GM23338 (cell line): Measurements from ENCODE around the gene ATXN7L1. TPM values are rescaled to one million over a fixed set of nuclear protein-coding genes. Genes with fewer than 3 reads are reported as not detected.

Source experiments
- ATAC-seq: fragments of 200-7000 bp; cut with Tn5 transposase; 3 replicates; pipeline ENCODE4 v1.9.1; 2020
- DNase-seq: peaks from one replicate; pipeline ENCODE4 v3.0.0-alpha.2; 2015; ENCODE audit warnings: low spot score
- H2AFZ ChIP-seq: fragments of 200-600 bp; sonication (generic); 2 replicates; pipeline ENCODE4 v1.8.0; 2016; ENCODE audit warnings: antibody characterized with exemption, mild to moderate bottlenecking, moderate library complexity
- H3F3A ChIP-seq: fragments of 200-600 bp; sonication (generic); replicated peaks from 2 replicates; pipeline ENCODE4 v1.8.0; 2017; ENCODE audit warnings: antibody characterized with exemption, mixed run types, low read depth
- H3K27ac ChIP-seq: fragments of 200-600 bp; sonication (generic); 2 replicates; pipeline ENCODE4 v1.6.1; 2016; ENCODE audit warnings: low read depth
- H3K27me3 ChIP-seq: fragments of 200-600 bp; sonication (generic); 2 replicates; pipeline ENCODE4 v1.8.0; 2016; ENCODE audit warnings: mild to moderate bottlenecking, mixed run types, moderate library complexity; ENCODE audit not compliant: insufficient read depth
- H3K36me3 ChIP-seq: fragments of 200-600 bp; sonication (generic); 2 replicates; pipeline ENCODE4 v1.8.0; 2016; ENCODE audit warnings: mild to moderate bottlenecking; ENCODE audit not compliant: insufficient read depth
- H3K4me1 ChIP-seq: fragments of 200-600 bp; sonication (generic); 2 replicates; pipeline ENCODE4 v1.8.0; 2016; ENCODE audit warnings: mild to moderate bottlenecking, moderate library complexity; ENCODE audit not compliant: insufficient read depth
- H3K4me2 ChIP-seq: fragments of 200-600 bp; sonication (generic); 2 replicates; pipeline ENCODE4 v1.7.1; 2017; ENCODE audit warnings: mixed run types
- H3K4me3 ChIP-seq: fragments of 200-600 bp; sonication (generic); 2 replicates; pipeline ENCODE4 v1.6.1; 2016; ENCODE audit warnings: mixed run types
- H3K79me2 ChIP-seq: fragments of 200-600 bp; sonication (generic); replicated peaks from 2 replicates; pipeline ENCODE4 v1.8.0; 2017; ENCODE audit warnings: mild to moderate bottlenecking; ENCODE audit not compliant: insufficient read depth
- H3K9me2 ChIP-seq: fragments of 200-600 bp; sonication (generic); 2 replicates; pipeline ENCODE4 v1.8.0; 2017; ENCODE audit not compliant: insufficient read depth
- H4K20me1 ChIP-seq: fragments of 200-600 bp; sonication (generic); replicated peaks from 2 replicates; pipeline ENCODE4 v1.8.0; 2017; ENCODE audit warnings: mild to moderate bottlenecking; ENCODE audit not compliant: insufficient read depth
- H3K27ac Mint-ChIP-seq: 2 replicates; pipeline ENCODE4 v1.8.0; 2020; ENCODE audit warnings: inconsistent platforms, mild to moderate bottlenecking, moderate library complexity, mixed read lengths
- H3K27me3 Mint-ChIP-seq: 3 replicates; pipeline ENCODE4 v1.8.0; 2022; ENCODE audit warnings: low read depth, mild to moderate bottlenecking, moderate library complexity, mixed read lengths, inconsistent platforms; ENCODE audit not compliant: insufficient read depth, poor library complexity
- H3K36me3 Mint-ChIP-seq: 3 replicates; pipeline ENCODE4 v1.8.0; 2021; ENCODE audit warnings: low read depth, mild to moderate bottlenecking, inconsistent platforms, moderate library complexity, mixed read lengths
- H3K4me1 Mint-ChIP-seq: 3 replicates; pipeline ENCODE4 v1.8.0; 2020; ENCODE audit warnings: mild to moderate bottlenecking, inconsistent platforms, mixed read lengths
- H3K4me3 Mint-ChIP-seq: 3 replicates; pipeline ENCODE4 v1.8.0; 2021; ENCODE audit warnings: moderate library complexity, mild to moderate bottlenecking, inconsistent platforms, mixed read lengths
- H3K9me3 Mint-ChIP-seq: 3 replicates; pipeline ENCODE4 v1.8.0; 2020; ENCODE audit warnings: moderate library complexity, mild to moderate bottlenecking, inconsistent platforms, mixed read lengths
- CREB1 ChIP-seq: fragments of 250-450 bp; sonication (Bioruptor Pico); IDR thresholded peaks from 2 replicates; pipeline ENCODE4 v1.5.0; 2020; ENCODE audit warnings: low read depth, mild to moderate bottlenecking, moderate library complexity
- EZH2 ChIP-seq: fragments of 200-600 bp; sonication (generic); IDR thresholded peaks from one replicate; pipeline ENCODE4 v1.8.0; 2017; ENCODE audit warnings: antibody characterized with exemption, mild to moderate bottlenecking, low read depth; ENCODE audit not compliant: unreplicated experiment
- EZH2phosphoT487 ChIP-seq: fragments of 200-600 bp; sonication (generic); IDR thresholded peaks from one replicate; pipeline ENCODE4 v1.8.1; 2018; ENCODE audit warnings: antibody characterized with exemption; ENCODE audit not compliant: unreplicated experiment
- JUNB ChIP-seq: IDR thresholded peaks from one replicate; pipeline ENCODE4 v1.6.1; 2016; ENCODE audit warnings: antibody characterized with exemption; ENCODE audit not compliant: unreplicated experiment
- NANOG ChIP-seq: IDR thresholded peaks from 2 replicates; pipeline ENCODE4 v1.6.1; 2016; ENCODE audit warnings: antibody characterized with exemption, borderline replicate concordance
- POLR2AphosphoS5 ChIP-seq: IDR thresholded peaks from 2 replicates; pipeline ENCODE4 v1.6.1; 2016; ENCODE audit warnings: antibody characterized with exemption, low read depth
- STAT1 ChIP-seq: IDR thresholded peaks from one replicate; pipeline ENCODE4 v1.6.1; 2016; ENCODE audit warnings: antibody characterized with exemption; ENCODE audit not compliant: unreplicated experiment
- ZNF114 ChIP-seq: fragments of 250-450 bp; sonication (Bioruptor Pico); IDR thresholded peaks from 2 replicates; pipeline ENCODE4 v1.5.0; 2020; ENCODE audit warnings: mild to moderate bottlenecking, moderate library complexity
- ZNF331 ChIP-seq: fragments of 250-450 bp; sonication (Bioruptor Pico); IDR thresholded peaks from 2 replicates; pipeline ENCODE4 v1.5.0; 2020; ENCODE audit warnings: low read depth, mild to moderate bottlenecking, moderate library complexity
- polyA plus RNA-seq: library from polyadenylated mRNA; unstranded; fragments of >200 nt; fragmentation: Nextera tagmentation; extraction: Ambion mirVana; gene quantifications from 2 replicates; pipeline ENCODE4 v1.2.1, GENCODE V29; 2016
- total RNA-seq: library from RNA; depleted of rRNA; stranded (reverse); fragments of >200 nt; shearing (Covaris generic); gene quantifications from 2 replicates; pipeline ENCODE4 v1.2.3, GENCODE V29; 2014
- TF ChIP-seq, protein P1 (sequence below), 2 experiments: fragments of 200-600 bp in 1 of 2; sonication (generic) in 1 of 2; conservative IDR thresholded peaks; 2 replicates each; pipeline versions ENCODE4 v1.5.1 to v1.6.1; 2016 to 2017; ENCODE audit warnings: antibody characterized with exemption in 2 of 2, low read depth in 2 of 2, mild to moderate bottlenecking in 2 of 2, moderate library complexity in 1 of 2
- TF ChIP-seq, protein P2 (sequence below): IDR thresholded peaks from 2 replicates; pipeline ENCODE4 v1.6.1; 2016; ENCODE audit warnings: antibody characterized with exemption

Gene ATXN7L1
- total and polyA plus RNA-seq, 2 experiments from 2014 or later, result 22.8 to 29.8 TPM

DNA sequence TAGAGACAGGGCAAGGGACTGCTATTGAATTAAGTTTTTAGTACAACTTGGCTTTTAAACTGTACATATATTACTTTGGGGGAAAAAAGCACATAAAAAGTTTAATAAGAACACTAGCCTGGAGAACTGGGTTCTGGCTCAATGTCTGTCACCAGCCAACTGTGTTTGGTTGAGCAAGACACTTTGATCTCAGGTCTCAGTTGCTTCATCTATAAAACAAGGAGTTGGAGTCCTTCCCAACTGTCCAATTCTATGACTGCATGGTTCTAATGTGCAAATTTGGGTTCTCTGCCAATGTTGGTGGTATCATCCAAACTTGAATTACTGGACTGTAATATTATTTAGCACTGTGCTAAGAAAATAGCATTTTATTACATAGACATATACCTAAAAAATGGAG lies 50.3 kb downstream of the ATXN7L1 start:
- peaks cover 35% of the 10 kb centered on the region for H3K4me1 Mint-ChIP-seq
- TF ChIP-seq JUNB (no peak), EZH2phosphoT487 (no peak), ZNF114 (no peak), ZNF331 (CRISPR knock-in tag) (no peak), CREB1 (no peak), EZH2 (no peak)
- TF ChIP-seq, protein P1, sequence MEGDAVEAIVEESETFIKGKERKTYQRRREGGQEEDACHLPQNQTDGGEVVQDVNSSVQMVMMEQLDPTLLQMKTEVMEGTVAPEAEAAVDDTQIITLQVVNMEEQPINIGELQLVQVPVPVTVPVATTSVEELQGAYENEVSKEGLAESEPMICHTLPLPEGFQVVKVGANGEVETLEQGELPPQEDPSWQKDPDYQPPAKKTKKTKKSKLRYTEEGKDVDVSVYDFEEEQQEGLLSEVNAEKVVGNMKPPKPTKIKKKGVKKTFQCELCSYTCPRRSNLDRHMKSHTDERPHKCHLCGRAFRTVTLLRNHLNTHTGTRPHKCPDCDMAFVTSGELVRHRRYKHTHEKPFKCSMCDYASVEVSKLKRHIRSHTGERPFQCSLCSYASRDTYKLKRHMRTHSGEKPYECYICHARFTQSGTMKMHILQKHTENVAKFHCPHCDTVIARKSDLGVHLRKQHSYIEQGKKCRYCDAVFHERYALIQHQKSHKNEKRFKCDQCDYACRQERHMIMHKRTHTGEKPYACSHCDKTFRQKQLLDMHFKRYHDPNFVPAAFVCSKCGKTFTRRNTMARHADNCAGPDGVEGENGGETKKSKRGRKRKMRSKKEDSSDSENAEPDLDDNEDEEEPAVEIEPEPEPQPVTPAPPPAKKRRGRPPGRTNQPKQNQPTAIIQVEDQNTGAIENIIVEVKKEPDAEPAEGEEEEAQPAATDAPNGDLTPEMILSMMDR (conservative IDR thresholded peaks at IDR 0.05; ENCODE audit: low read depth in 2 of 2), result no peak
- TF ChIP-seq, protein P2, sequence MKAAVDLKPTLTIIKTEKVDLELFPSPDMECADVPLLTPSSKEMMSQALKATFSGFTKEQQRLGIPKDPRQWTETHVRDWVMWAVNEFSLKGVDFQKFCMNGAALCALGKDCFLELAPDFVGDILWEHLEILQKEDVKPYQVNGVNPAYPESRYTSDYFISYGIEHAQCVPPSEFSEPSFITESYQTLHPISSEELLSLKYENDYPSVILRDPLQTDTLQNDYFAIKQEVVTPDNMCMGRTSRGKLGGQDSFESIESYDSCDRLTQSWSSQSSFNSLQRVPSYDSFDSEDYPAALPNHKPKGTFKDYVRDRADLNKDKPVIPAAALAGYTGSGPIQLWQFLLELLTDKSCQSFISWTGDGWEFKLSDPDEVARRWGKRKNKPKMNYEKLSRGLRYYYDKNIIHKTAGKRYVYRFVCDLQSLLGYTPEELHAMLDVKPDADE, result no peak
- Histone ChIP-seq H3K79me2 (peaks cover 24% of the 10 kb centered on the region), H4K20me1 (peaks cover 5% of the 10 kb centered on the region), H2AFZ (no peak overlapping the region), H3K36me3 (no peaks in the 10 kb centered on the region), H3K27ac (no peak overlapping the region), H3K4me2 (no peak overlapping the region), H3K9me2 (peaks cover 8% of the 10 kb centered on the region), H3F3A (no peaks in the 10 kb centered on the region), H3K27me3 (no peaks in the 10 kb centered on the region), H3K4me3 (no peak overlapping the region), H3K4me1 (peaks cover 19% of the 10 kb centered on the region)
- ATAC-seq, result no peak
- no peak overlapping the region for H3K4me3 Mint-ChIP-seq
- DNase-seq, result no peak
- peaks cover 3% of the 10 kb centered on the region; the same call in 1 of the 3 replicates for H3K36me3 Mint-ChIP-seq
- H3K27me3 Mint-ChIP-seq, result no peaks in the 10 kb centered on the region
- H3K27ac Mint-ChIP-seq, result no peak overlapping the region
- no peaks in the 10 kb centered on the region for H3K9me3 Mint-ChIP-seq

DNA sequence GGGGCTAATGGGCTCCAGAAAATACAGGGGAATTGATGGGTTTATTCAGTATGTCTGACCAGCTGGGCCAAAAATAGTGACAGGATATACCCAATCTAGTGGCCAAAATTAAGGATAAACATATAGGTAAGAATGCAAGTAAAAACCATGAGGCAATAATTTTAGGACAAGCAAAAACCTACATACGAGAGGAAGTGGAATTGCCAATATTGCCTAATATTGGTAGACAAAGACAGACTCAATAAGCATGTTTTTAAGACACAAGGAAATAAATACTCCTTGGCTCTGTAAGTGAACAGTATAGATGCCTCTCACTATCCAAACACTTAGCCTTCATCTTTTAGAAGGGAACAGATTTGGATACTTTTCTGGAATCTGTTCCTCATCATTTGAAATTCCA lies 51.0 kb downstream of the ATXN7L1 start:
- no peaks in the 10 kb centered on the region for H3K27me3 ChIP-seq
- no peaks in the 10 kb centered on the region for H3F3A ChIP-seq
- no peaks in the 10 kb centered on the region; the same call in 1 of the 2 replicates for H4K20me1 ChIP-seq
- Mint-ChIP-seq H3K36me3 (peaks cover 7% of the 10 kb centered on the region; the same call in 2 of the 3 replicates), H3K27ac (no peak overlapping the region), H3K9me3 (no peaks in the 10 kb centered on the region), H3K4me3 (no peak overlapping the region), H3K27me3 (no peaks in the 10 kb centered on the region), H3K4me1 (peaks cover 27% of the 10 kb centered on the region)
- no peaks in the 10 kb centered on the region for H3K36me3 ChIP-seq
- peaks cover 9% of the 10 kb centered on the region for H3K9me2 ChIP-seq
- H3K27ac ChIP-seq, result no peak overlapping the region
- ATAC-seq (no peak), DNase-seq (no peak)
- TF ChIP-seq EZH2, result no peak
- TF ChIP-seq, protein P2, result no peak
- no peak for TF ChIP-seq POLR2AphosphoS5
- TF ChIP-seq NANOG, result no peak
- no peak for TF ChIP-seq STAT1
- H3K79me2 ChIP-seq, result peaks cover 24% of the 10 kb centered on the region
- no peak overlapping the region for H2AFZ ChIP-seq
- peaks cover 12% of the 10 kb centered on the region for H3K4me1 ChIP-seq
- H3K4me3 ChIP-seq, result no peak overlapping the region
- no peak overlapping the region for H3K4me2 ChIP-seq
